ENCODE data around the gene CCDC117. TPM values are rescaled to one million over a fixed set of nuclear protein-coding genes. Genes with fewer than 3 reads are reported as not detected.

CCDC117 gene
- total RNA-seq, 1 experiment from 2014 or later: 18.1 TPM

GRCh38 chr22:28766628-28767027 is 5.9 kb upstream of the CCDC117 start:
- no peaks in the 10 kb centered on the region for H3K4me1 ChIP-seq (ENCODE audit: control insufficient read depth, insufficient read depth, low read length)
- DNase-seq (ENCODE audit: low read depth, low spot score) (no peak), ATAC-seq (no peak)
- in situ Hi-C loops (cut with HindIII; ENCODE audit: low pct_unique_long_range_greater_than_20kb, low sequenced_read_pairs) (no loop called here), intact Hi-C loops (cut with micrococcal nuclease; ENCODE audit: unreplicated experiment) (no loop called here)
- no TSS peak for BruUV-seq (replicated peaks)
- no peaks in the 10 kb centered on the region for H3K36me3 ChIP-seq (ENCODE audit: control insufficient read depth, insufficient read depth, low read length)
- no peaks in the 10 kb centered on the region for H3K27me3 ChIP-seq (ENCODE audit: control insufficient read depth, insufficient read depth, low read length)
- TF ChIP-seq TCF7L2 (IDR thresholded peaks at IDR 0.05; ENCODE audit: low read depth, low read length): no peak
- no peak for TF ChIP-seq CTCF (IDR thresholded peaks at IDR 0.05)
- no peak for TF ChIP-seq REST (IDR thresholded peaks at IDR 0.05; ENCODE audit: insufficient read depth in 1 of 2, low read depth in 2 of 2, low read length in 1 of 2)
- no peak overlapping the region for H3K4me3 ChIP-seq (ENCODE audit: low read depth in 2 of 2, low read length in 2 of 2)
- no peak overlapping the region for H3K27ac ChIP-seq (ENCODE audit: low read length)
- no peaks in the 10 kb centered on the region for H3K9me3 ChIP-seq (ENCODE audit: control insufficient read depth, insufficient read depth, low read depth, low read length)
- POLR2A ChIA-PET: no interaction called here
- CTCF ChIA-PET: interaction anchor here (0.5 kb wide), 1 partner anchor 21 kb away, joined by 3 read pairs; no protein-coding TSS in a partner anchor

GRCh38 chr22:28768701-28769393 is 3.6 kb upstream of the CCDC117 start:
- intact Hi-C loops (cut with micrococcal nuclease; ENCODE audit: unreplicated experiment): no loop called here
- in situ Hi-C loops (cut with HindIII; ENCODE audit: low pct_unique_long_range_greater_than_20kb, low sequenced_read_pairs): no loop called here
- no peaks in the 10 kb centered on the region for H3K27me3 ChIP-seq (ENCODE audit: control insufficient read depth, insufficient read depth, low read length)
- no TSS peak for BruUV-seq (replicated peaks)
- no peak overlapping the region for H3K27ac ChIP-seq (ENCODE audit: low read length)
- ATAC-seq: no peak
- no peaks in the 10 kb centered on the region for H3K9me3 ChIP-seq (ENCODE audit: control insufficient read depth, insufficient read depth, low read depth, low read length)
- H3K36me3 ChIP-seq (ENCODE audit: control insufficient read depth, insufficient read depth, low read length): peaks cover 4% of the 10 kb centered on the region; the same call in 1 of the 2 replicates
- H3K4me3 ChIP-seq (ENCODE audit: low read depth in 2 of 2, low read length in 2 of 2): no peak overlapping the region
- no peak for TF ChIP-seq SIN3A (IDR thresholded peaks at IDR 0.05; ENCODE audit: borderline replicate concordance, insufficient read depth, low read depth, low read length)
- no peak for TF ChIP-seq TCF7L2 (IDR thresholded peaks at IDR 0.05; ENCODE audit: low read depth, low read length)
- TF ChIP-seq REST (IDR thresholded peaks at IDR 0.05; ENCODE audit: insufficient read depth in 1 of 2, low read depth in 2 of 2, low read length in 1 of 2): no peak
- TF ChIP-seq CTCF (IDR thresholded peaks at IDR 0.05): no peak
- TF ChIP-seq POLR2AphosphoS5 (IDR thresholded peaks at IDR 0.05; ENCODE audit: low read depth, low read length): no peak
- DNase-seq (ENCODE audit: low read depth, low spot score): no peak
- no peaks in the 10 kb centered on the region for H3K4me1 ChIP-seq (ENCODE audit: control insufficient read depth, insufficient read depth, low read length)
- ChIA-PET CTCF (no interaction called here), POLR2A (no interaction called here)

Measured in Panc1 (cell line).